Measurements from ENCODE around the gene RFT1. TPM values are rescaled to one million over a fixed set of nuclear protein-coding genes. Genes with fewer than 3 reads are reported as not detected.

Gene RFT1
- total RNA-seq, 1 donor, result 11.9 TPM

DNA sequence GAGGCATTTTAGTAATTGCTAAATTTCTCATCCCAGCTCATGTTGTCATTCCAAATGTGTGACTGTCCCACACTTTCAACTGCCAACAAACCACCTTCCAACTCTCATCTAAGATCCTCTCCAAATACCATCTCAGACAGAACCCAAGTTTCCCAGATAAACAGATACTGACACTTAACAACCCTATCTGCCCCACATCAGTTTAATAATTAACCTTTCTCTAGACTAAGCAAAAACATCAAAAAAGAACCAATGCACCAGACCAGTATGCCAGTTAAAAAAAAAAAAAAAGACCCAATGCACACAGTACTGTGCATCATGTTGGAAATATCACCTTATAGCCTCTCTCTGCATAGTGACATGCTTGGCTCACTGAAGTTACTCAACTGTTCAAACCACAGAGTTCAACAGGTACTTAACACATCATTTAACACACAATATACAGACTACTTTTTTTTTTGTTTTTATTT, 89.8 kb downstream of the RFT1 start:
- TF ChIP-seq, protein P1, sequence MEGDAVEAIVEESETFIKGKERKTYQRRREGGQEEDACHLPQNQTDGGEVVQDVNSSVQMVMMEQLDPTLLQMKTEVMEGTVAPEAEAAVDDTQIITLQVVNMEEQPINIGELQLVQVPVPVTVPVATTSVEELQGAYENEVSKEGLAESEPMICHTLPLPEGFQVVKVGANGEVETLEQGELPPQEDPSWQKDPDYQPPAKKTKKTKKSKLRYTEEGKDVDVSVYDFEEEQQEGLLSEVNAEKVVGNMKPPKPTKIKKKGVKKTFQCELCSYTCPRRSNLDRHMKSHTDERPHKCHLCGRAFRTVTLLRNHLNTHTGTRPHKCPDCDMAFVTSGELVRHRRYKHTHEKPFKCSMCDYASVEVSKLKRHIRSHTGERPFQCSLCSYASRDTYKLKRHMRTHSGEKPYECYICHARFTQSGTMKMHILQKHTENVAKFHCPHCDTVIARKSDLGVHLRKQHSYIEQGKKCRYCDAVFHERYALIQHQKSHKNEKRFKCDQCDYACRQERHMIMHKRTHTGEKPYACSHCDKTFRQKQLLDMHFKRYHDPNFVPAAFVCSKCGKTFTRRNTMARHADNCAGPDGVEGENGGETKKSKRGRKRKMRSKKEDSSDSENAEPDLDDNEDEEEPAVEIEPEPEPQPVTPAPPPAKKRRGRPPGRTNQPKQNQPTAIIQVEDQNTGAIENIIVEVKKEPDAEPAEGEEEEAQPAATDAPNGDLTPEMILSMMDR (IDR thresholded peaks at IDR 0.05; ENCODE audit: extremely low read depth, low read depth, low read length), result no peak
- Histone ChIP-seq H3K79me2 (ENCODE audit: insufficient read depth, low read length) (peaks cover 45% of the 10 kb centered on the region), H3K9me3 (ENCODE audit: low read depth, low read length) (no peaks in the 10 kb centered on the region), H3K27me3 (ENCODE audit: insufficient read depth, low read length) (no peaks in the 10 kb centered on the region), H3K27ac (ENCODE audit: low read depth, low read length) (no peak overlapping the region), H3K4me3 (ENCODE audit: insufficient read depth, low read length) (no peak overlapping the region), H3K4me2 (ENCODE audit: insufficient read depth, low read length) (no peak overlapping the region), H4K20me1 (ENCODE audit: insufficient read depth, low read length) (peaks cover 2% of the 10 kb centered on the region), H3K36me3 (ENCODE audit: insufficient read depth, low read length) (no peaks in the 10 kb centered on the region), H3K4me1 (ENCODE audit: insufficient read depth, low read length) (peaks cover 7% of the 10 kb centered on the region), H2AFZ (ENCODE audit: low read length) (no peak overlapping the region)
- no peak for DNase-seq (ENCODE audit: insufficient read length, low spot score, missing footprints)

DNA sequence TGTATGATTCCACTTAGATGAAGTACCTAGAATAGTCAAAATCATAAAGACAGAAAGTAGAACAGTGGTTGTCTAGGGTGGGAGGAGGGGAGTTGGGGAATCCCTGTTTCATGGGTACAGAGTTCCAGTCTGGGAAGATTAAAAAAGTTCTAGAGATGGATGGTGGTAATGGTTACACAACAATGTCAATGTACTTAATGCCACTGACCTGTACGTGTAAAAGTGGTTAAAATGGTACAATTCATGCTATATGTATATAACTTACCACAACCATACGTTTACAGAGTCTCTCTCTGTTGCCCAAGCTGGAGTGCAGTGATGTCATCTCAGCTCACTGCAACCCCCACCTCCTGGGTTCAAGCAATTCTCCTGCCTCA, 90.9 kb downstream of the RFT1 start:
- Histone ChIP-seq H3K27me3 (ENCODE audit: insufficient read depth, low read length) (no peaks in the 10 kb centered on the region), H3K9me3 (ENCODE audit: low read depth, low read length) (no peaks in the 10 kb centered on the region), H3K4me2 (ENCODE audit: insufficient read depth, low read length) (no peak overlapping the region), H3K79me2 (ENCODE audit: insufficient read depth, low read length) (peaks cover 46% of the 10 kb centered on the region), H4K20me1 (ENCODE audit: insufficient read depth, low read length) (peaks cover 2% of the 10 kb centered on the region), H3K27ac (ENCODE audit: low read depth, low read length) (no peak overlapping the region), H3K4me1 (ENCODE audit: insufficient read depth, low read length) (peaks cover 6% of the 10 kb centered on the region), H3K36me3 (ENCODE audit: insufficient read depth, low read length) (no peaks in the 10 kb centered on the region), H3K4me3 (ENCODE audit: insufficient read depth, low read length) (no peak overlapping the region), H2AFZ (ENCODE audit: low read length) (no peak overlapping the region)
- DNase-seq (ENCODE audit: insufficient read length, low spot score, missing footprints), result no peak
- TF ChIP-seq, protein P1 (IDR thresholded peaks at IDR 0.05; ENCODE audit: extremely low read depth, low read depth, low read length), result no peak

DNA sequence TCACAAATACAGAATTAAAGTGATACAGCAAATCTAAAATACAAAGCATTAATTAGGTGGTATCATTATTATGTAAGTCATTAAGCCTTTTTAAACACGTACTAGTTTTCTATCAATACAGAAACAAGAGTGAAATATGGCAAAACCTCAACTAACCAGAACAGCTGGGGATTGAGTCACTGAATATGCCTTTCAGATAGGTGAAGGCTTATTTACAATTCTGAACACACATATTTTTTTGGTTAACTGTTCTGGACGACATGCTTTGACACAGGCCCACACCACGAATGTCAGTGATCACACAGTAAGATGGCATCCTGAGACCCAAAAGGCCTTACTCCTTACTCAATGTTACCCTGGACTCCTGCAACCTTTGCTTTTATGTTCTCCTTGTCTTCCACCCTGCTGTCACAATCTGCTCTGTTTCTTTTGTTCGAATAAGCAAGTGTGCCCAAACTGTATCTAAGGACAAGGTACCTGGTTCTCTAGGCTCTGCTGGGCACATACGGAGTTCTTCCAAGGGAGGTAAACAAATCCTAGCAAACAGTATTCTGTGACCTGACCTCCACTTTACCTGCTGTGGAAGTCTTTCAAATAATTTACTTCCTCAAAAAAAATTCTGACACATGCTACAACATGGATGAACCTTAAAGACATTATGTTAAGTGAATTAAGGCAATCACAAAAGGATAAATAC, 91.4 kb downstream of the RFT1 start:
- Histone ChIP-seq H3K79me2 (ENCODE audit: insufficient read depth, low read length) (peaks cover 43% of the 10 kb centered on the region), H4K20me1 (ENCODE audit: insufficient read depth, low read length) (peaks cover 2% of the 10 kb centered on the region), H3K4me2 (ENCODE audit: insufficient read depth, low read length) (no peak overlapping the region), H3K27ac (ENCODE audit: low read depth, low read length) (no peak overlapping the region), H3K4me3 (ENCODE audit: insufficient read depth, low read length) (no peak overlapping the region), H3K27me3 (ENCODE audit: insufficient read depth, low read length) (no peaks in the 10 kb centered on the region), H3K4me1 (ENCODE audit: insufficient read depth, low read length) (peaks cover 2% of the 10 kb centered on the region), H3K9me3 (ENCODE audit: low read depth, low read length) (no peaks in the 10 kb centered on the region), H3K36me3 (ENCODE audit: insufficient read depth, low read length) (no peaks in the 10 kb centered on the region), H2AFZ (ENCODE audit: low read length) (no peak overlapping the region)
- TF ChIP-seq, protein P1 (IDR thresholded peaks at IDR 0.05; ENCODE audit: extremely low read depth, low read depth, low read length), result no peak
- DNase-seq (ENCODE audit: insufficient read length, low spot score, missing footprints), result no peak

Other genes starting within 250 kb of the RFT1 start
- 11.5 and 18.5 TPM in 2 replicates for gene STIMATE, start 232.9 kb downstream of the RFT1 start, total RNA-seq
- gene SFMBT1, start 84.4 kb downstream of the RFT1 start, total RNA-seq, result 11.6 and 12.4 TPM in 2 replicates
- gene PRKCD, start 30.8 kb upstream of the RFT1 start, total RNA-seq, result 1.8 and 2.2 TPM in 2 replicates
- 413 and 453 TPM in 2 replicates for gene TKT, start 125.6 kb upstream of the RFT1 start, total RNA-seq
- 14.4 and 16.6 TPM in 2 replicates for gene DCP1A, start 217.1 kb upstream of the RFT1 start, total RNA-seq

All from osteoblast (primary cell).